ENCODE measurements around the gene CYS1. TPM values are rescaled to one million over a fixed set of nuclear protein-coding genes. Genes with fewer than 3 reads are reported as not detected.

CYS1 gene
- total RNA-seq, 1 experiment from 2014 or later, result 3.7 TPM

DNA sequence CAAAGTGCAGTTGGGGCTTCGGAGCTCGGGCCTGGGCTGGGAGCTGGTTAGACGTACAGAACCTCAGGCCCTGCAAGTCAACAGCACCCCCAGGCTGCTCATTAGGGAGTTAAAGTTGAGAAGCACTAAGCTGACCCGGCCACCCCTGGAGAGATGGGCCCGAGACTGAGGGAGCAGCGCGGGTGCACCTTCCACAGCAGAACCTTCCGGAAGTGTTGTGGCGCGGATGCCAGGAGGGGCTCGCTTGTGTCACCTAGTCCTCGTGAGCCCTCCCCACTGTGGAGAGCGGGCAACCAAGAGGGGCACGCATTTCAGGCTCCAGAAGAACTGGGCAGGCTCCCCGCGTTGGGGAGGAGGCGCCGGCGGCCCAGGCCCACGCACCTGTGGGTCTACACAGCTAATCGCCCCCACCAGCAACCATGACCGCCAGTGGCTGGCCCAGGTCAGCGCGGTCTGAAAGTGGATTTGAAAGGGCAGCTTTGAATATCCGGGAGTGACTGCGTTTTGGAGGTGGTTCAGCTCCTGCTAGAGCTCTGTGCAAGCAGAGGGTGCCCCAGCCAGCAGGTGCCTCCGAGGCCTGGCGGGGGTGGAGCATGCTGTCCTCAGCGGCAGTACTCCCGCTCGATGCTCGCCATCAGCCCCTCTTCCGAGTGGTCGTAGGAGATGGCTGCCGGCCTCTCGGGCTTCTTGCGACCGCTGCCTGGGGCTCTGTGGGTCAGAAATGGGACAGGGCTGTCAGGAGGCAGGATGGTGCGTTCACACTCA is 21.8 kb downstream of the CYS1 start:
- Histone ChIP-seq H3K27ac (ENCODE audit: low read depth, low read length) (peak overlapping the region; percentile 54; the same call in 1 of the 2 replicates), H4K20me1 (ENCODE audit: insufficient read depth) (no peaks in the 10 kb centered on the region), H3K9ac (ENCODE audit: low read length) (no peak overlapping the region), H3K9me3 (ENCODE audit: control insufficient read depth in 1 of 2, insufficient read depth in 1 of 2, low read depth in 1 of 2, low read length in 2 of 2) (no peaks in the 10 kb centered on the region), H3K79me2 (ENCODE audit: insufficient read depth, low read length) (no peaks in the 10 kb centered on the region), H3K36me3 (ENCODE audit: control insufficient read depth in 1 of 2, insufficient read depth in 2 of 2, low read length in 2 of 2) (no peaks in the 10 kb centered on the region), H3K4me3 (replicated peaks in 1 of 2; ENCODE audit: low read depth in 1 of 2, low read length in 2 of 2) (no peak overlapping the region), H3K4me1 (ENCODE audit: control insufficient read depth in 1 of 2, insufficient read depth in 2 of 2, low read length in 2 of 2) (peaks cover 17 to 20% of the 10 kb centered on the region in 2 experiments), H3K4me2 (ENCODE audit: low read length) (0 out of 2 replicates have a peak overlapping the region, but pooled peaks have one; percentile 77), H3K9me2 (ENCODE audit: insufficient read depth) (no peaks in the 10 kb centered on the region), H2AFZ (ENCODE audit: low read depth, low read length, poor library complexity, severe bottlenecking) (no peak overlapping the region), H3K27me3 (ENCODE audit: insufficient read depth, low read length) (no peaks in the 10 kb centered on the region)
- TF ChIP-seq YY1 (IDR thresholded peaks at IDR 0.05; ENCODE audit: extremely low read depth, insufficient replicate concordance, low read depth, low read length), result no peak
- peak; percentile 37; the same call in 1 of the 2 replicates for TF ChIP-seq RAD21 (IDR thresholded peaks at IDR 0.05; ENCODE audit: low read depth)
- TF ChIP-seq CBX3 (IDR thresholded peaks at IDR 0.05; ENCODE audit: low read depth), result no peak
- TF ChIP-seq, protein P1, sequence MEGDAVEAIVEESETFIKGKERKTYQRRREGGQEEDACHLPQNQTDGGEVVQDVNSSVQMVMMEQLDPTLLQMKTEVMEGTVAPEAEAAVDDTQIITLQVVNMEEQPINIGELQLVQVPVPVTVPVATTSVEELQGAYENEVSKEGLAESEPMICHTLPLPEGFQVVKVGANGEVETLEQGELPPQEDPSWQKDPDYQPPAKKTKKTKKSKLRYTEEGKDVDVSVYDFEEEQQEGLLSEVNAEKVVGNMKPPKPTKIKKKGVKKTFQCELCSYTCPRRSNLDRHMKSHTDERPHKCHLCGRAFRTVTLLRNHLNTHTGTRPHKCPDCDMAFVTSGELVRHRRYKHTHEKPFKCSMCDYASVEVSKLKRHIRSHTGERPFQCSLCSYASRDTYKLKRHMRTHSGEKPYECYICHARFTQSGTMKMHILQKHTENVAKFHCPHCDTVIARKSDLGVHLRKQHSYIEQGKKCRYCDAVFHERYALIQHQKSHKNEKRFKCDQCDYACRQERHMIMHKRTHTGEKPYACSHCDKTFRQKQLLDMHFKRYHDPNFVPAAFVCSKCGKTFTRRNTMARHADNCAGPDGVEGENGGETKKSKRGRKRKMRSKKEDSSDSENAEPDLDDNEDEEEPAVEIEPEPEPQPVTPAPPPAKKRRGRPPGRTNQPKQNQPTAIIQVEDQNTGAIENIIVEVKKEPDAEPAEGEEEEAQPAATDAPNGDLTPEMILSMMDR (IDR thresholded peaks at IDR 0.05 in 2 of 3, conservative IDR thresholded peaks at IDR 0.05 in 1 of 3; ENCODE audit: borderline replicate concordance in 1 of 3, insufficient read depth in 1 of 3, low read depth in 2 of 3, low read length in 2 of 3), result 0 out of 6 replicates have a peak, but pooled peaks of 1 of the 3 experiments have one; percentile 3
- ChIA-PET CTCF (interaction anchor here (1.0 to 2.3 kb wide), 9 partner anchors 10 to 377 kb away, joined by 3 to 20 read pairs (median 5); no protein-coding TSS in a partner anchor), RAD21 (ENCODE audit: low non-redundant PET in 1 of 2, low total read pairs in 2 of 2, uncharacterized antibody in 2 of 2, unreplicated experiment in 2 of 2) (interaction anchor here in 1 of 2 experiments (1.0 kb wide), 1 partner anchor 39 kb away, joined by 3 read pairs; no protein-coding TSS in a partner anchor), POLR2A (no interaction called here)
- DNase-seq (ENCODE audit: low read depth, low spot score) (no peak), ATAC-seq (no peak)
- BruUV-seq (replicated peaks), result no TSS peak
- intact Hi-C loops (cut with micrococcal nuclease), result no loop called here
